Mucosa of descending colon (tissue), 3 donors: Measurements from ENCODE around the gene CORO7. TPM values are rescaled to one million over a fixed set of nuclear protein-coding genes. Genes with fewer than 3 reads are reported as not detected.

Experiments
- ATAC-seq: fragments of 200-7000 bp; cut with Tn5 transposase; one replicate; pipeline ENCODE4 v1.9.1; 2020; ENCODE audit warnings: mild to moderate bottlenecking, moderate library complexity
- DNase-seq, 3 donors: peaks; one replicate each; pipeline ENCODE4 v3.0.0-alpha.2; 2020
- H3K36me3 ChIP-seq: fragments of 200-600 bp; one replicate; pipeline ENCODE4 v1.8.0; 2021; ENCODE audit warnings: low read depth, mild to moderate bottlenecking
- H3K4me1 ChIP-seq: fragments of 200-600 bp; one replicate; pipeline ENCODE4 v1.8.0; 2021; ENCODE audit warnings: low read depth, mild to moderate bottlenecking
- H3K4me3 ChIP-seq: fragments of 200-600 bp; one replicate; pipeline ENCODE4 v1.8.0; 2021; ENCODE audit warnings: mild to moderate bottlenecking
- H3K9me3 ChIP-seq: fragments of 200-600 bp; one replicate; pipeline ENCODE4 v1.8.0; 2021; ENCODE audit warnings: mild to moderate bottlenecking
- intact Hi-C, 2 donors: fragments of 100-400 bp; cut with DNase I in 1 of 2; cut with micrococcal nuclease in 1 of 2; formaldehyde crosslinking; loops; one replicate each; pipeline versions ENCODE4 v1.11.0 to v1.11.1; 2022; cut with DNase I, micrococcal nuclease
- total RNA-seq, 3 donors: library from RNA; stranded (reverse); fragmentation: NEBNext Ultra II Directional in 2 of 3; extraction: Animal tissue kit (Norgen Biotek cat#: 25700) in 2 of 3; gene quantifications; one replicate each; pipeline versions ENCODE4 v1.2.1 to v1.2.4, GENCODE V29; 2021 to 2023
- TF ChIP-seq, protein P1 (sequence below): fragments of 200-600 bp; IDR thresholded peaks from one replicate; pipeline ENCODE4 v1.8.0; 2022; ENCODE audit warnings: antibody characterized with exemption, mild to moderate bottlenecking
- donor health status: DM: no; HTN: no; CAD: no; lungs with moderate emphysema.
- donor health status: DM: no; HTN: no; CAD: no.
- donor health status: DM: no; HTN: yes; CAD: no.

Gene CORO7
- total RNA-seq, 3 donors from 2014 or later = 40.0 to 61.2 (median 49.1) TPM

DNA sequence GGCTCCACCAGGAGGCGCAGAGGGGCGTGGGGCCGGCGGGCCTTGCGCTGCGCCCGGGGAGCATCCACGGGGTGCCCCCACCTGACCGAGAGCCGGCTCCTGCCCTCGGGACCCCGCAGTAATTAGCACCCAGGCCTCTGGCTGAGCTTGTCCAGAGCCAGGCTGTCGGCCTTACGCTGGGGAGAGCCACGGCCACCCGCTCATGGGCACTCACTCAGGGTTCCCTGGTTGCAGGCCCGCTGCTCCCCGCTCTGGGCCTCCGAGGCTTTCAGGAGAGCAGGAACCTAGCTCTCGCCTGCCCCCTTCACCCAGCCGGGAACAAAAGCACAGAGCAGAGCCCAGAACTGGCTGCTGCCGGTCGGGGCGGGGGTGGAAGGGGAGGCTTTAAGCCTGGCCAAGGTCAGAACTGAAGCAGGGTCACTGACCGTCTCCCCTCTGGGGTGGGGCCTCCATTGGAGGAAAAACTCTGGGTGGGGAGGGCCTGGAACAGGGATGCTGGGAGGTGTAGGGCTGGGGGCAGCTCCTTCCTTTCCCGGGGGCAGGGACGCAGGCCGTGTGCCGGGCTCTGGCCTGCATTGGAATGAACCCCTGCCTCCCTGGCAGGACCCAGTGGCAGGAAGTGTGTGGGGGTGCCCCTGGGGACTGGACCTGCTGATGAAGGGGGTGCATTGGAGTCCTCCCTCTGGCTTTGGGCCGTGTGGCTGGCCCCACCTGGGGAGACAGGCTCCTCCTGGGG lies 88.2 kb downstream of the CORO7 start:
- H3K4me3 ChIP-seq = no peak overlapping the region
- DNase-seq (peak in 2 of 3 donors; percentile 71 to 77), ATAC-seq (peak; percentile 77)
- intact Hi-C loops = no loop called here
- no peaks in the 10 kb centered on the region for H3K9me3 ChIP-seq
- no peaks in the 10 kb centered on the region for H3K36me3 ChIP-seq
- TF ChIP-seq, protein P1, sequence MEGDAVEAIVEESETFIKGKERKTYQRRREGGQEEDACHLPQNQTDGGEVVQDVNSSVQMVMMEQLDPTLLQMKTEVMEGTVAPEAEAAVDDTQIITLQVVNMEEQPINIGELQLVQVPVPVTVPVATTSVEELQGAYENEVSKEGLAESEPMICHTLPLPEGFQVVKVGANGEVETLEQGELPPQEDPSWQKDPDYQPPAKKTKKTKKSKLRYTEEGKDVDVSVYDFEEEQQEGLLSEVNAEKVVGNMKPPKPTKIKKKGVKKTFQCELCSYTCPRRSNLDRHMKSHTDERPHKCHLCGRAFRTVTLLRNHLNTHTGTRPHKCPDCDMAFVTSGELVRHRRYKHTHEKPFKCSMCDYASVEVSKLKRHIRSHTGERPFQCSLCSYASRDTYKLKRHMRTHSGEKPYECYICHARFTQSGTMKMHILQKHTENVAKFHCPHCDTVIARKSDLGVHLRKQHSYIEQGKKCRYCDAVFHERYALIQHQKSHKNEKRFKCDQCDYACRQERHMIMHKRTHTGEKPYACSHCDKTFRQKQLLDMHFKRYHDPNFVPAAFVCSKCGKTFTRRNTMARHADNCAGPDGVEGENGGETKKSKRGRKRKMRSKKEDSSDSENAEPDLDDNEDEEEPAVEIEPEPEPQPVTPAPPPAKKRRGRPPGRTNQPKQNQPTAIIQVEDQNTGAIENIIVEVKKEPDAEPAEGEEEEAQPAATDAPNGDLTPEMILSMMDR = peak; percentile 41
- H3K4me1 ChIP-seq = peaks cover 11% of the 10 kb centered on the region

GRCh38 chr16:4327386-4328045 lies 88.9 kb downstream of the CORO7 start:
- no peaks in the 10 kb centered on the region for H3K9me3 ChIP-seq
- DNase-seq = no peak
- no peaks in the 10 kb centered on the region for H3K36me3 ChIP-seq
- intact Hi-C loops = no loop called here
- peaks cover 11% of the 10 kb centered on the region for H3K4me1 ChIP-seq
- no peak overlapping the region for H3K4me3 ChIP-seq
- TF ChIP-seq, protein P1 = no peak
- ATAC-seq = no peak

DNA sequence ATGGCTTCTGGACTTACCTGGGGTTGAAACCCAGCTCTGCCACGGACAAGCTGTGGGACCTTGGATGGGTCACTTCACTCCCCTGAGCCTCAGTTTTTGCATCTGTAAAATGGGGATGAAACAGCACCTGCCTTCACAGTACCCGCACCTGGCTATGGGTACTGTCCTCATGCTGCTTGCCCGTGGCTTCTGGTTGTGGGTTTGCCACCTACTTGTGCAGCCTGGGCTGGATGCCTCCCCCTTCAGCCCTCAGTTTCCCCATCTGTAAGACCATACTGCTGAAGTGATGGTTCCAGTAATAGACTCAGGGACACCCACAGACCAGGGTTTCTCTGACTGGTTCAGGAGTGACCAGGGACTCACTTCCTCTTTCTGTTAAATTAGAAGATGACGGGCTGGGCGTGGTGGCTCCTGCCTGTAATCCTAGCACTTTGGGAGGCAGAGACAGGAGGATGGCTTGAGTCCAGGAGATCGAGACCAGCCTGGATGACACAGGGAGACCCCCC lies 91.1 kb downstream of the CORO7 start:
- ATAC-seq (no peak), DNase-seq (no peak)
- Histone ChIP-seq H3K36me3 (no peaks in the 10 kb centered on the region), H3K9me3 (no peaks in the 10 kb centered on the region), H3K4me3 (no peak overlapping the region), H3K4me1 (peaks cover 11% of the 10 kb centered on the region)
- intact Hi-C loops = no loop called here
- TF ChIP-seq, protein P1 = no peak

DNA sequence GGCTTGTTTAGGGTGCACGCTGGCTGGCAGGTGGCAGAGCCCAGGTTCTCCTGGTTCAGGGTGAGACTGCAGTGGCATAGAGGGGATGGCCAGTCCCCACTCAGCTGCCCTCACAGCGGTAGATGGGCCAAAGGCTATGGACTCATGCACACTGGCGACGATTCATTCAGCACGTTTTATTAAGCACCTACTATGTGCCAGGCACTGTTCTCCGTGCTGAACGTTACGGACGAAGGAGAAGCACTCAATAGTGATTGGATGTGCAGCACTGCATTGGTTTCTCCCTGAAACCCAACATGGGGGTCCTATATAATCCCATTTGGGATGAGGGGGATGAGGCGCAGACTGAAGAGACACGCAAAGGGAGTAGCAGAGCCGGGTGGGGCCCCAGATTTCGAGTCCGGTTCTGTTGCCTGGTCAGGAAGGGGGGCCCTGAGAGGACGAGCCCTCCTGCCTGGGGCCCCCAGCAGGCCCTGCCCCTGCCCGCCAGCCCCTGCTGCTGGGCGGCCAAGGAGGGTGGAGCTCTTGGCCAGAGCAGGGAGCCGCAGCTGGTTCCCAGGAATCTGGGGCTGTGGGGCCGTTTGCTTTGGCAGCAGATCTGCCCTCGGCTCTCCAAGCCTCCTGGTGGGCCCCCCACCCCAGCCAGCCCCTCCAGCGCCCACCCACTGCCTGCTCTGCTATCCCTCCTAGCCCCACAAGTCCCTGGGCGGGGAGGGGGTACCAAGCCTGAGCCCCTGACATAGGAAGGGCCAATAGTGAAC lies 91.7 kb downstream of the CORO7 start:
- ATAC-seq = no peak
- Histone ChIP-seq H3K4me3 (no peak overlapping the region), H3K4me1 (peaks cover 12% of the 10 kb centered on the region), H3K9me3 (no peaks in the 10 kb centered on the region), H3K36me3 (no peaks in the 10 kb centered on the region)
- DNase-seq = no peak
- intact Hi-C loops = no loop called here
- TF ChIP-seq, protein P1 = no peak

DNA sequence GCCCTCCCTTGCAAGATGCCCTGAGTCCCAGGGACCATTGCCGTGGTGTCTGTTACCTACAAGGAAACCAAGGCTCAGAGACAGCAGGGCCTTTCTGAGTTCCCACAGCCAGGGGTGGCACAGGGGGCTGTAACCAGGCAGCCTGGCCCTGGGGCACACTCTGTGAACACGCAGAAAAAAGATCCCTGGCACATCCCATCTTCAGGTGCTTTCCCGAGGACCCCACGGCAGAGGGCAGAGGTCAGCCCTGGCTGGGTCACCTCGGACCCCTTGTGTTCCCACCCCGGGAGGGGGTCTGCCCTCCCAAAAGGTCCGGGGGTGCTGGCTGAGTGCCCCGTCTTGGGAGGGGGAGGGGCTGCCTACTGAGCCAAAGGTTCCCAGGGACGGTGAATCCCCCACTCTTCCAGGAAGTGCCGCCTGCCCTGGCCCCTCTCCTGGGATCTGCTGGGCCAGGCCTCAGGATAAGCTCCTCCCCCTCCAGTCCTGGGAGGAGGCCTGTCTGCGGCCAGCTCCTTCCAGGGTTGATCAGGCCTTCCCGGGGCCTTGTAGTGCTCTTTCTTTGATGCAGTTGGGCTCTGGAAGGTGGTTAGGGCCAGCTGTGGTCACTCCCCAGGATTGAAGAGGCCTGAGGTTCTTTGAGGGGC lies 92.4 kb downstream of the CORO7 start:
- no peaks in the 10 kb centered on the region for H3K36me3 ChIP-seq
- TF ChIP-seq, protein P1 = no peak
- no peaks in the 10 kb centered on the region for H3K9me3 ChIP-seq
- DNase-seq (no peak), ATAC-seq (peak; percentile 35)
- H3K4me3 ChIP-seq = no peak overlapping the region
- peaks cover 18% of the 10 kb centered on the region for H3K4me1 ChIP-seq
- intact Hi-C loops = no loop called here
